Parathyroid adenoma (tissue), 2 donors: ENCODE measurements around the gene CAMTA1.

ENCODE experiments used
- H2AFZ ChIP-seq: fragments of 300-600 bp; sonication (generic); one replicate; pipeline ENCODE4 v1.7.0; 2017; ENCODE audit warnings: antibody characterized with exemption, mild to moderate bottlenecking
- H3K27ac ChIP-seq: fragments of 300-600 bp; sonication (generic); one replicate; pipeline ENCODE4 v1.7.0; 2017
- H3K27me3 ChIP-seq: fragments of 300-600 bp; sonication (generic); one replicate; pipeline ENCODE4 v1.7.0; 2017; ENCODE audit warnings: low read length; ENCODE audit not compliant: control insufficient read depth, insufficient read depth
- H3K36me3 ChIP-seq: fragments of 300-600 bp; sonication (generic); one replicate; pipeline ENCODE4 v1.7.0; 2017; ENCODE audit warnings: low read length; ENCODE audit not compliant: control insufficient read depth, insufficient read depth
- H3K4me1 ChIP-seq: fragments of 300-600 bp; sonication (generic); one replicate; pipeline ENCODE4 v1.7.0; 2017; ENCODE audit warnings: control low read depth
- H3K4me2 ChIP-seq: fragments of 300-600 bp; sonication (generic); one replicate; pipeline ENCODE4 v1.7.0; 2017; ENCODE audit warnings: low read length
- H3K4me3 ChIP-seq: fragments of 300-600 bp; sonication (generic); one replicate; pipeline ENCODE4 v1.7.0; 2017; ENCODE audit warnings: low read depth, low read length
- H3K79me2 ChIP-seq: fragments of 300-600 bp; sonication (generic); one replicate; pipeline ENCODE4 v1.7.0; 2017; ENCODE audit warnings: control low read depth
- H3K9ac ChIP-seq: fragments of 300-600 bp; sonication (generic); one replicate; pipeline ENCODE4 v1.7.0; 2017; ENCODE audit warnings: mild to moderate bottlenecking
- H3K9me3 ChIP-seq: fragments of 300-600 bp; sonication (generic); one replicate; pipeline ENCODE4 v1.7.0; 2017; ENCODE audit warnings: low read length; ENCODE audit not compliant: control insufficient read depth
- TF ChIP-seq, protein P1 (sequence below): fragments of 300-600 bp; sonication (generic); IDR thresholded peaks from one replicate; pipeline ENCODE4 v1.7.0; 2017; ENCODE audit warnings: antibody characterized with exemption, mild to moderate bottlenecking
- donor health status: primary hyperparathyroidism.

Gene CAMTA1

DNA sequence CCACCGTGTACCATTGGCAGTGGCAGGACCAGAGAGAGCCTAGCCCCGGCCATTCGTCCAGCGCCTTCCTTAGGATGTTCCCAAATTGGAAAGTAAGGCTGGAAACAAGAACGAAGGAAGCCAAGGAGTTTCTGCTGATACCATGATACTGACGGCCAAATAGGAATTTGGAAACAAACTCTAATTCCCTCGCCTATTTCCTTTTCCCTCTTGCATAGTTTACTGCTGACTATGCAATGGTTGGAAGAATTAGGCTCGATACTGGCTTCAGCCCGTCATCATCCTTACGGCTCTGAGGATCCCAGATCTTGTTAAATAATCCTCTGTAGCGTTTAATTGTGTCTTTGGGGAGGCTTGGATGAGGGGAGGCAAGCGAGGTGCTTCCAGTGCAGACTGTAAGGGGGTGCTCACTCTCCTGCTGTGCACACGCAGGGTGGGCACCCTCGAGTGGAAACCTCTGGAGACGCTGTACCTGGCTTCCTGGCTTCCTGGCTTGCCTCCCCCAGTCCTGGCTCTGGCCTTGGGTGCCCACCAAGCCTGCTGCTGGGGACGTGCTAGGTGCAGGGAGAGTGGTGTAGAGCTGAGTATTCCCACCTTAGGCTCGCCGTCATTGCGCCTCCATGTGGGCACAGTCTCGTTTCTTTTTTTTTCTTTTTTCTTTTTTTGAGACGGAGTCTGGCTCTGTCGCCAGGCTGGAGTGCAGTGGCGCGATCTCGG is 27.4 kb upstream of the CAMTA1 start:
- H3K4me3 ChIP-seq: no peak overlapping the region
- H3K36me3 ChIP-seq: no peaks in the 10 kb centered on the region
- H3K4me1 ChIP-seq: no peaks in the 10 kb centered on the region
- H3K9ac ChIP-seq: no peak overlapping the region
- H3K27me3 ChIP-seq: no peaks in the 10 kb centered on the region
- no peak overlapping the region for H3K4me2 ChIP-seq
- H3K9me3 ChIP-seq: no peaks in the 10 kb centered on the region
- H3K27ac ChIP-seq: no peak overlapping the region
- H3K79me2 ChIP-seq: no peaks in the 10 kb centered on the region
- TF ChIP-seq, protein P1, sequence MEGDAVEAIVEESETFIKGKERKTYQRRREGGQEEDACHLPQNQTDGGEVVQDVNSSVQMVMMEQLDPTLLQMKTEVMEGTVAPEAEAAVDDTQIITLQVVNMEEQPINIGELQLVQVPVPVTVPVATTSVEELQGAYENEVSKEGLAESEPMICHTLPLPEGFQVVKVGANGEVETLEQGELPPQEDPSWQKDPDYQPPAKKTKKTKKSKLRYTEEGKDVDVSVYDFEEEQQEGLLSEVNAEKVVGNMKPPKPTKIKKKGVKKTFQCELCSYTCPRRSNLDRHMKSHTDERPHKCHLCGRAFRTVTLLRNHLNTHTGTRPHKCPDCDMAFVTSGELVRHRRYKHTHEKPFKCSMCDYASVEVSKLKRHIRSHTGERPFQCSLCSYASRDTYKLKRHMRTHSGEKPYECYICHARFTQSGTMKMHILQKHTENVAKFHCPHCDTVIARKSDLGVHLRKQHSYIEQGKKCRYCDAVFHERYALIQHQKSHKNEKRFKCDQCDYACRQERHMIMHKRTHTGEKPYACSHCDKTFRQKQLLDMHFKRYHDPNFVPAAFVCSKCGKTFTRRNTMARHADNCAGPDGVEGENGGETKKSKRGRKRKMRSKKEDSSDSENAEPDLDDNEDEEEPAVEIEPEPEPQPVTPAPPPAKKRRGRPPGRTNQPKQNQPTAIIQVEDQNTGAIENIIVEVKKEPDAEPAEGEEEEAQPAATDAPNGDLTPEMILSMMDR: no peak
- H2AFZ ChIP-seq: no peak overlapping the region

DNA sequence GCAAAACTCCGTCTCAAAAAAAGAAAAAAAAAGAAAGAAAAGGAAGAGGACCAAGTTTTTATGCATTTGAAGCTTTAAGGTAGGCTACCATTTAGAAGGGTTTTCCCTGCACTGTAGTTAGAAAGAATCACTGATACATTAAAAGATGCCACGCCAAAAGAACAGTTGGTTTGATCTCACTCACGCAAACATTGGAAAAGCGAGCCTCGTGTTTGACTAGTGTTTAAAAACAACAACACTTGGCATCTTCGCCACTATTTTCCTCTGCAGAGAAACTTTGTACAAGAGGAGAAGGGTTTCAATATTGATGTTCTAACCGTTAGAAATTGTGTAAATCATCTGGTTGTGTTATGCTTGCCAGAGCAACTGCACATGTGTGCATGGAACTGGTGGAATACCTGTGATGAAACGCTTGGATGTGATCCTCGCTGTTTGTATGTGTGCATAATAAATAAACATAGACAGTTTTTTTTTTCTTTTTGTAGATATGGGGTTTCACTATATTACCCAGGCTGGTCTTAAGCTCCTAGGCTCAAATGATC is 24.0 kb upstream of the CAMTA1 start:
- no peak overlapping the region for H3K4me2 ChIP-seq
- H2AFZ ChIP-seq: no peak overlapping the region
- no peaks in the 10 kb centered on the region for H3K4me1 ChIP-seq
- H3K9ac ChIP-seq: no peak overlapping the region
- H3K36me3 ChIP-seq: no peaks in the 10 kb centered on the region
- H3K27me3 ChIP-seq: no peaks in the 10 kb centered on the region
- H3K9me3 ChIP-seq: no peaks in the 10 kb centered on the region
- H3K79me2 ChIP-seq: no peaks in the 10 kb centered on the region
- H3K27ac ChIP-seq: no peak overlapping the region
- H3K4me3 ChIP-seq: no peak overlapping the region
- TF ChIP-seq, protein P1: no peak

DNA sequence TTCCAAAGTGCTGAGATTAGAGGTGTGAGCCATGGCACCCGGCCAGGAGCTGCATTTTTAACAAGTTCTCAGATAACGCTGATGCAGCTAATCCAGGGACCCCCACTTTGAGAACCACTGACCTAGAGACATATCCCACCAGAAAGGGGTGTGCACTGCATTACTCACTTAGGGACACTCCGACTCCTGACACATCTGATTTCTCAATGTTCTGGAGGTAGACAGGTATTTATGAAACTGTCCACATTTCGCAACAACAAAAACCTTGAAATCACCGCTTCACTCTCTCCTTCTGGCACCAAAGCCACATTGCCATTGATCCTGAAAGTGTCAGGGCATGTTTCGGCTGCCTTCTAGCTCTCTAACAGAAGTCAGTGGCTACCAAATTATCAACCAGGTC is 23.2 kb upstream of the CAMTA1 start:
- H3K36me3 ChIP-seq: no peaks in the 10 kb centered on the region
- no peaks in the 10 kb centered on the region for H3K27me3 ChIP-seq
- H3K4me3 ChIP-seq: no peak overlapping the region
- no peak overlapping the region for H3K27ac ChIP-seq
- no peaks in the 10 kb centered on the region for H3K4me1 ChIP-seq
- H2AFZ ChIP-seq: peak overlapping the region; percentile 46
- H3K4me2 ChIP-seq: no peak overlapping the region
- TF ChIP-seq, protein P1: no peak
- H3K79me2 ChIP-seq: no peaks in the 10 kb centered on the region
- H3K9ac ChIP-seq: no peak overlapping the region
- H3K9me3 ChIP-seq: no peaks in the 10 kb centered on the region

DNA sequence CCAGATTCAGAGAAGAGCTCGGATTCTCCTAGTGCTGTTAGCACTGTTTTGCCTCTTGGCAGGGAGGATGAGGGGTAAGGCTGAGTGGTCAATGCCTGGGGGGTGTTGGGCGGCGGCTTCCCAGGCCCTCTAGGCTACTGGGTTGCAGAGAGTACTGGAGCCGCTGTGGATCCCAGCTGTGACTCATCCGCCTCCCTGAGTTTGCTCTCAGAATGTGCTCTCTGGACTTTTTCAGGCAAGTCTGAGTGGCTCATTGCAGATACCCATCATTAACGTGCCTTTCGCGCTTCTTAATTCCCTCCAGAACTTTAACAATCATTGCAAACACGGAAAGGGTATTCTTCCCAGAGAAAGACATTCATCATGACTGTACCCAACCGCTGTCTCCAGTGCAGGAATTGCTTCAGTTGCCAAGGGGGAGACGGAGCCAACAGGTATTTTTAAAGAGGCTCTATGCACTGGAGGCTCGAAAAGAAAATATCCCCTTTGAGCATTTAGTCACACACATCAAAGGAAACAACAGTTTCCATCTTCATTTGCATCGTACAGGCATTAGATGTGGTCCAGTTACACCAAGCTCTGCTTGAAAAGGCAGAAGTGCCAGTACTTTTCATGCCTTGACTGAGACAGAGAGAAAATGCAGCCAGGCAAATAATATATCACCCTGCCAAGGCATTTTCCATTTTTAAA is 14.4 kb upstream of the CAMTA1 start:
- H3K27me3 ChIP-seq: no peaks in the 10 kb centered on the region
- no peaks in the 10 kb centered on the region for H3K9me3 ChIP-seq
- H3K27ac ChIP-seq: no peak overlapping the region
- no peaks in the 10 kb centered on the region for H3K36me3 ChIP-seq
- H2AFZ ChIP-seq: no peak overlapping the region
- TF ChIP-seq, protein P1: no peak
- H3K79me2 ChIP-seq: no peaks in the 10 kb centered on the region
- no peaks in the 10 kb centered on the region for H3K4me1 ChIP-seq
- H3K4me2 ChIP-seq: no peak overlapping the region
- no peak overlapping the region for H3K4me3 ChIP-seq
- no peak overlapping the region for H3K9ac ChIP-seq
